Adipocyte (in vitro differentiated cells): ENCODE results near the gene ETFB.
A peak's percentile ranks its signal among the peaks of the same experiment; 100 is the strongest.

Experiments used
- DNase-seq: peaks from one replicate; pipeline ENCODE4 v3.0.0-alpha.2; 2015; ENCODE audit warnings: low read depth
- H3K27me3 ChIP-seq: replicated peaks from 2 replicates; pipeline ENCODE4 v1.7.0; 2013; ENCODE audit warnings: mild to moderate bottlenecking, low read length, moderate library complexity; ENCODE audit not compliant: control insufficient read depth, insufficient read depth
- H3K36me3 ChIP-seq: 2 replicates; pipeline ENCODE4 v1.7.0; 2013; ENCODE audit warnings: low read length, mild to moderate bottlenecking, moderate library complexity; ENCODE audit not compliant: control insufficient read depth, insufficient read depth, severe bottlenecking
- H3K4me1 ChIP-seq: 2 replicates; pipeline ENCODE4 v1.7.0; 2013; ENCODE audit warnings: mild to moderate bottlenecking, low read length, moderate library complexity; ENCODE audit not compliant: control insufficient read depth, insufficient read depth
- H3K4me3 ChIP-seq: 2 replicates; pipeline ENCODE4 v1.7.0; 2013; ENCODE audit warnings: mild to moderate bottlenecking, low read length, moderate library complexity
- H3K9ac ChIP-seq: 2 replicates; pipeline ENCODE4 v1.7.0; 2013; ENCODE audit warnings: mild to moderate bottlenecking, low read length, moderate library complexity
- H3K9me3 ChIP-seq: 2 replicates; pipeline ENCODE4 v1.7.0; 2013; ENCODE audit warnings: mild to moderate bottlenecking, low read length, moderate library complexity; ENCODE audit not compliant: control insufficient read depth

The ETFB gene

GRCh38 chr19:51372021-51372648, 5.9 kb upstream of the ETFB start:
- H3K27me3 ChIP-seq, result peaks cover 4% of the 10 kb centered on the region
- DNase-seq, result no peak
- H3K9ac ChIP-seq, result no peak overlapping the region
- no peaks in the 10 kb centered on the region for H3K9me3 ChIP-seq
- peaks cover 4% of the 10 kb centered on the region for H3K4me1 ChIP-seq
- H3K4me3 ChIP-seq, result no peak overlapping the region
- H3K36me3 ChIP-seq, result no peaks in the 10 kb centered on the region

GRCh38 chr19:51371186-51371690, 5.0 kb upstream of the ETFB start:
- no peaks in the 10 kb centered on the region for H3K9me3 ChIP-seq
- no peak for DNase-seq
- no peak overlapping the region for H3K9ac ChIP-seq
- H3K36me3 ChIP-seq, result no peaks in the 10 kb centered on the region
- H3K27me3 ChIP-seq, result peaks cover 4% of the 10 kb centered on the region
- peaks cover 4% of the 10 kb centered on the region for H3K4me1 ChIP-seq
- no peak overlapping the region for H3K4me3 ChIP-seq

DNA sequence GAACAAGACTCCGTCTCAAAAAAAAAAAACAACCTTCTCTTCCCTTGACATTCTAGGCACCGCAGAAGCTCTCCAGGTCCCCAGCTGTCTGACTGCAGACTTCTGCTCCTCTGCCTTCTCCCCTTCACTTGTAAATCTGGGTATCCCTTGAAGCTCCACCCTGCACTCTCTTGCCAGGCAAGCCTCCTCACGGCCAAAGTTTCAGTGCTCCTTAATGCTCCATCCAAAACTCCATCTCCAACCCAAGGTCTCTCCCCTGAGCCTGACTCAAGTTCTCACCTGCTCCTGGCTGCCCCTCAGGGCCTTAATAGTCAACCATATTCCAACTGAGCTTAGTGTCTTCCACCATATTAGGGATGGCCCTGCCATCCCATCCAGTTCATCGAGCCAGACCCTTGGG, 4.0 kb upstream of the ETFB start:
- H3K36me3 ChIP-seq, result no peaks in the 10 kb centered on the region
- H3K27me3 ChIP-seq, result peaks cover 4% of the 10 kb centered on the region
- peaks cover 7% of the 10 kb centered on the region for H3K4me1 ChIP-seq

DNA sequence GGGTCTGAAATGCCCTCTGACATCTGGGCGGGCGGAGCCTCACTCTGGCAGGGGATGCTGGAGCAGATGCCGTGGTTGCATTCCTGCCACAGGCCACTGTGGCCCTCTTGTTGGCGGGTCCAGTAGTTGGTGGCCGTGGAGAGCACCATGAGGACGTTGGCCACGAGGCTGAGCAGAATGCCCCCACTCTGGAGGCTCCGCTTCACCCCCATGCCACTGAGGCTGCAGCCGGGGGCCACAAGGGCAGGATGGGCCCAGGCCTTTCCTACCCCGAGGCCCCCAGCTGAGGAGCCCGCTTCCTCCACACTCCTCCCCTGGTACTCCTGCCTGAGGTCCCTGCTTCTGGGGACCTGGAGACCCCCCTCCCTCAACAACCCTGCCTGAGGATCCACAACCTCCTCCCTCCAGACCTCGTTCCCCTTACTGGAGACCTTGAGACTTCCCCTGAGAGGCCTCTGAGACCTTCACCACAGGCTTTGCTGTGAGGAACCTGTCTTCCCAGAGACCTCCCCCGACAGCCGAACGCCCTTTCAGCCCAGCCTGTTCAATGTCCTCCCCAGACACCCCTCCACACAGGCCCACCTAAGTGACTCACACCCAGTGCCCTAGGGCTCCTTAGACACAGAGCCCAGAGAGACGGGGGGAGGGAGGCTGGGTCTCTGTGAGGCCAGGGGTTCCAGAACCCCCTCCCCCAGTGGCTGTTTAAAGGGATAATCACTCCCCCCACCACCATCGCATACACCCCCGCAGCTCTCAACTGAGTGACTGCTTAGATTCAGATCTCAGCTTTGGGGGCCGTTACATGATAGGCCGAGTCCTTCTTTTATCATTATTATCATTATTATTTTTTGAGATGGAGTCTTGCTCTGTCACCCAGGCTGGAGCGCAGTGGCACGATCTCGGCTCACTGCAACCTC, 2.4 kb upstream of the ETFB start, which contains the start of gene CLDND2:
Gene CLDND2, minus strand, starts transcription at position 638 of the 917 bp plus-strand sequence. Its CDS starts 426 bp downstream, at position 212.
- Histone ChIP-seq H3K9me3 (no peaks in the 10 kb centered on the region), H3K27me3 (peaks cover 4% of the 10 kb centered on the region), H3K4me1 (peaks cover 22% of the 10 kb centered on the region), H3K4me3 (peak within 1 kb of the TSS; percentile 100), H3K9ac (peak within 1 kb of the TSS; percentile 91), H3K36me3 (no peaks in the 10 kb centered on the region)
- DNase-seq, result no peak

More for the DNA sequence above, 4.0 kb upstream of the ETFB start:
- Histone ChIP-seq H3K4me3 (no peak overlapping the region), H3K9me3 (no peaks in the 10 kb centered on the region), H3K9ac (no peak overlapping the region)
- DNase-seq, result no peak

- DNase-seq, result peak; percentile 100
- peak overlapping the region; percentile 100 for H3K4me3 ChIP-seq
- H3K9me3 ChIP-seq, result no peaks in the 10 kb centered on the region
- no peaks in the 10 kb centered on the region for H3K36me3 ChIP-seq
- peaks cover 4% of the 10 kb centered on the region for H3K27me3 ChIP-seq
- H3K9ac ChIP-seq, result peak overlapping the region; percentile 93
- H3K4me1 ChIP-seq, result peaks cover 27% of the 10 kb centered on the region
Observed at GRCh38 chr19:51367565-51368365, 1.6 kb upstream of the ETFB start.

DNA sequence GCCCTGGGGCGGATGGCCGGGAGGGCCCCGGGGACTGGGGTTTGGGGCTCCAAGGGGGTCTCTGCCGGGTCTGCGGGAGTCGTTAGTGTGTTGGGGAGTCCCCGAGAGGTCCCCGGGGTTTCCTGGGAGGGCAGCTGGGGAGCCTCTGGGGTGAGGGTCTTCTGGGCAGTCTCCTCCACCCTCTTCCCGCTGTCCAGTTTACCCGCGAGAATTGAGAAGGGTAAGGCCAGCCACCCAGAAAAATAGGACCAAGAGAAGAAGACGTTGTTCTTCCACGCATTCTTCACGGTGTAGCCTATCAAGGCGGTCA, 1.0 kb upstream of the ETFB start:
- H3K4me3 ChIP-seq, result peak overlapping the region; percentile 100
- no peaks in the 10 kb centered on the region for H3K9me3 ChIP-seq
- peaks cover 32% of the 10 kb centered on the region for H3K4me1 ChIP-seq
- peak overlapping the region; percentile 93 for H3K9ac ChIP-seq
- DNase-seq, result no peak
- H3K27me3 ChIP-seq, result no peaks in the 10 kb centered on the region
- no peaks in the 10 kb centered on the region for H3K36me3 ChIP-seq

DNA sequence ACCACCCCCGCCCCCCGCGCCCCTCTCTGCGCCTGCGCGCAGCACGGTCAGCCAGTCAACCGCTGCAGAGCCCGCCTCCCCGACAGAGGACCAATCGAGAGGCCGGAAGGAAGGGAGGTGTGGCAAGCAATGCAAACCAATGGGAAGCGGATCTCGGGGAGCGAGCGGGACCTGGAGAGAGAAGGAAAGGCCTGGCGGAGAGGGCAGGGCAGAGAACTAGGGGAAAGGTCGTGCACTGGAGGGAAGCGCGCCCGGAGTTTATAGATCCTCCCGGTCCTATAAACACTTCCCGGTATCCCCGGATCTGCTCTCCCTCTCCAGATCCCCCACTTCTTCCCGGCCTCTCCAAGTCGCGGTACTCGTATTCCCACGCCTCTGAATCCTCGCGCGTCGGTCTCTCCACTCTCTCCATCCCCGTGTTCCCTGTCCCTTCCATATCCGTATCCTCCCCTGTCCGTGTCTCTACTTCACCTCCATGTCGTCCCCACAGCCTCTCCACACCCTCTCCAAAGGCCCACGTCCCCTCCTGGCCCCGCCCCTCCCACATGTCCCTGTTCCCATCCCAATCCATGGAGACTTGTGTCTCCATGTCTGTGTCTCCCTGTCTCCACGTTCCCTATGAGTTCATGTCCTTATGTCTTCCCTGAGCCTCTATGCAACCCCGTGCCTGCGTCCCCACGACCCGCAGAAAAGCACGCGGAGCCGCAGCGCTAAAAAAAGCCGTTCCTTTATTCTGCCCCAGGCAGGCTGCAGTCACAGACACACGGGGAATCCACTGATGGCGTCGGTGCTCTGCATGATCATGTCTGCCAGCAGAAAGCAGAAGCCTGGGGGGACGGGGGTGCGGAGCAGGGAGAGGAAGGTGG, 434 bp upstream of the ETFB start:
- H3K27me3 ChIP-seq, result no peaks in the 10 kb centered on the region
- DNase-seq, result peak; percentile 99
- H3K4me3 ChIP-seq, result peak overlapping the region; percentile 100

GRCh38 chr19:51365211-51365964, 800 bp downstream of the ETFB start:
- peak overlapping the region; percentile 100 for H3K4me3 ChIP-seq
- peak; percentile 58 for DNase-seq
- H3K36me3 ChIP-seq, result no peaks in the 10 kb centered on the region
- H3K27me3 ChIP-seq, result no peaks in the 10 kb centered on the region
- H3K4me1 ChIP-seq, result peaks cover 32% of the 10 kb centered on the region
- peak overlapping the region; percentile 100 for H3K9ac ChIP-seq
- H3K9me3 ChIP-seq, result no peaks in the 10 kb centered on the region

More for the DNA sequence above, 434 bp upstream of the ETFB start:
- peaks cover 32% of the 10 kb centered on the region for H3K4me1 ChIP-seq
- no peaks in the 10 kb centered on the region for H3K9me3 ChIP-seq
- H3K9ac ChIP-seq, result peak overlapping the region; percentile 100
- H3K36me3 ChIP-seq, result no peaks in the 10 kb centered on the region

DNA sequence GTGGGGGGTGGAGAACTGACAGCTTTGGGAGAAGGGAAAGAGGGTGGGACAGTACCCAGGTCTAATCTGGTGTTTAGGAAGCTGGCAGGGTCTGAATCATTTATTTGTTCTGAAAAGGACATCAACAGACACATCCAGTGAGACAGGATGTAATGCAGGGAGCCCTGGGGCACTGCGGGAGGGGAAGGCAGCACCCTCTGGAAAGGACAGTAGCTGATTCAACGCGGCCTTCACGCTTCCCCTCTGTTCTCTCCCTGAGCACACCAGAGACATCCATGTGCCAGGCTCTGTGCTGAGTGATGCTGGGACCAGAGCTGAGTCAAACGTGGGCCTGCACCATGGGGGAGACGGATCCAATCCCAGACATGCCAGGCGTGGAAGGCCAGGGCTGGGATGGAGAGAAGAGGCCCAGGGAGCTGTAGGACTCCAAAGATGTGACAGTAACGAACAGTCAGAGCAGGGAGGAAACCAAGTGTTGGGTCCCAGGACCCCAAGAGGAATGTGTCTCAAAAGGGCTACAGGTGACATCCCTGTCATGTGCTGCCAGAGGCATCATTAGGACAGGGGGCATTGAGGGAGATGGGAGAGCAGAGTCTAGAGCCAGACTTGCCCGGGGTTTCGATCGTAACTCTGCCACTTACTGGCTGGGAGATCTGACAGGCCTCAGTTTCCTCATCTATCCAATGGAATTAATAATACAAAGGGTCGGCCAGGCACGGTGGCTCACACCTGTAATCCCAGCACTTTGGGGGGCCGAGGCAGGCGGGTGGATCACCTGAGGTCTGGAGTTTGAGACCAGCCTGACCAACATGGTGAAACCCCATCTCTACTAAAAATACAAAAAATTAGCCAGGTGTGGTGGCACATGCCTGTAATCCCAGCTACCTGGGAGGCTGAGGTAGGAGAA, 1.7 kb downstream of the ETFB start:
- Histone ChIP-seq H3K9me3 (no peaks in the 10 kb centered on the region), H3K4me3 (peak overlapping the region; percentile 100), H3K27me3 (no peaks in the 10 kb centered on the region), H3K9ac (peak overlapping the region; percentile 100), H3K4me1 (peaks cover 36% of the 10 kb centered on the region), H3K36me3 (no peaks in the 10 kb centered on the region)
- no peak for DNase-seq
